NK-92 (cell line): ENCODE results near the gene LIFR.
"Not testable (repeated sequence)": the region's sequence is repeated elsewhere in the genome, so short reads cannot be mapped to it uniquely, and the experiment has no call there.

Experiments
- DNase-seq: peaks from one replicate; lab custom pipeline; 2025; ENCODE audit not compliant: unreplicated experiment; lab: John Stamatoyannopoulos, UW

LIFR gene

GRCh38 chr5:38581597-38581996 is 25.2 kb upstream of the LIFR start:
- DNase-seq = no peak

DNA sequence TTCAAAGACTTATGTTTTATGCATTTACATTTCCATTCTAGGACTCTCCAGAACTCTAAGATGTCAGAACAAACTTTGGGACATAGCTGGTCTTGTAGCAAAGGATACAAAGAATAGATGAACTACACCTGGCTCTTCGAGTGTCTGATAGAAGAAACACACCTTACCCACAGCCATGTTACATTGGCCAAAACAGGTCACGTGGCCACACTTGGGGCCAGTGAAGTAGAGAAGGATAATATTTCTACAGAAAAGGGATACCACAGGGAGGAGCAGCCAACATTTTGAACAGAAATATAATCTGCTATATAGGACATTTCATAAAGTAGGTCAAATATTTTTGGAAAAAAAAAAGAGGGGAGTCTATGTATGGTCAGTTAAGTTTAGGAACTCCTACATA is 22.7 kb upstream of the LIFR start:
- no peak for DNase-seq

- no peak for DNase-seq
Measured at GRCh38 chr5:38576961-38577684, 20.7 kb upstream of the LIFR start.

DNA sequence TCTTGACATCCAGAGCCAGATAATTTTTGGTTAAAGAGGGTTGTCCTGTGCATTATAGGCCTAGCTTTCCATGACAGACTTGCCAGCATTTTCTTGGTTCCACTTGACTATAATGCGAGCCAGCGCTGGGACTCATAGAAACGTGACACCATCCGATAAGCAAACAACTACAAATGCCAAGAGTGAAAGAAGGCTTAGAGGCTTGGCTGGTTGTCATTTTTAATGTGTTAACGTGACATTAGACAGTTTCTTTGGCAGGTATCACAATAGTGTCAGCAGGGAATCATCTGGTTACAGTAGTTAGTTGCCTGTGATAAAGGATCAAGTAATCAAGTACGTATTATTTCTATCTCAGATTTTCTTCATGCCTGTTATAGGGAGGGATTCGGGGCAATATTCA is 20.0 kb upstream of the LIFR start:
- no peak for DNase-seq

DNA sequence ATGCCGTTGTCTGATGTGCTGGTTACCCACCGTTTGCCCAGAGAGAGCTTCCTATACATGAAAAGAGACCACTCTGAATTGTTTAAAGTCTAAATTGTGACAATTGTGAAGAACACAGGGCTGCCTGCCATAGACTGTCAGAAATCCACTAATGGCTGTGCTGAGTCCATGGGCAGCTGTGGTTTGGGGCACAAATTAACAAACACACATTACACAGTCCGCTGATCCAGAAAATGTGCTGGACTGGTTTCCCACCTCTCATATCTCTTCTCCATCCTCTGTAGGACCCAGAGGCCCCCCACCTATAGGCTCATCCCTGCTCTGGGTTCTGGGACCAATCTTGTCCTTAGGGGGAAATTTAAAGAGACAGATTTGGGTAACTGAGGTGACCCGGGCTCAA is 19.0 kb upstream of the LIFR start:
- no peak for DNase-seq

- no peak for DNase-seq
Measured at GRCh38 chr5:38574009-38574408, 17.6 kb upstream of the LIFR start.

GRCh38 chr5:38573521-38573920 is 17.1 kb upstream of the LIFR start:
- DNase-seq = no peak

DNA sequence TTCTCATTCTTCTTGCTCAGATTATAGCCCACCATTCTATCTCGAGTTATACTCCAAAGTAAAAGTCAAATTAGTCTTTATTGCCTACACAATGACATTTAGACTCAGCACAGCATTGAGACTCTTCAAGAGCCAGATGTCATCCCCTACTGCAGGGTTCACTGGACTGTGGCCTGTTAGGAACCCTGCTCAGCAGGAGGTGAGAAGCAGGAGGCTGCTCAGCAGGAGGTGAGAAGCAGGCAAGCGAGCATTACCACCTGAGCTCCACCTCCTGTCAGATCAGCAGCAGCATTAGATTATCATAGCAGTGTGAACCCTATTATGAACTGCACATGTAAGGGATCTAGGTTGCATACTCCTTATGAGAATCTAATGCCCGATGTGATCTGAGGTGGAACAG is 12.7 kb upstream of the LIFR start:
- DNase-seq = no peak

GRCh38 chr5:38567306-38567705 is 10.9 kb upstream of the LIFR start:
- DNase-seq = not testable (repeated sequence)

- DNase-seq = no peak
Measured at GRCh38 chr5:38563624-38564023, 7.2 kb upstream of the LIFR start.

GRCh38 chr5:38562444-38563210 is 6.2 kb upstream of the LIFR start:
- DNase-seq = no peak

GRCh38 chr5:38559428-38559827 is 3.0 kb upstream of the LIFR start:
- DNase-seq = no peak

DNA sequence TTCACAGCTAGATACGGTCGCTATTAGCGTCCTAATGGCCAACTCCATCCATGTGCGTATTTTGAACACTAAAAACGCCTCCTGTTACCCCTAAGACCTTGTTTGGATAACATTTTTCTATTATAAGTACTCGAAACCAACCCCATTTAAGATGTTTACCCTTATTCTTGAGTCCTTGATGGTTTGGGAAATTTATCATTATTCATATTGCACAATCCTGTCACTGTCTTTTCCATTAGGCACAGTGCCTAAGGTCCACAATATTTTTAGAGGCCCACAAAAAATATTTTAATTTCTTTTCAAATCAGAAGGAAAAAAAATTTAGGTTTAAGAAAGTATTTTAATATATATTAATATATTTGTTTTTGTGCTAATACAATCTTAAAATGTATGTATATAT is 1.3 kb upstream of the LIFR start:
- no peak for DNase-seq

- DNase-seq = no peak
Measured at GRCh38 chr5:38557308-38557710, 863 bp upstream of the LIFR start.

GRCh38 chr5:38556088-38556598 is 303 bp downstream of the LIFR start:
- DNase-seq = no peak

GRCh38 chr5:38555354-38556087 is 925 bp downstream of the LIFR start:
- DNase-seq = no peak

- no peak for DNase-seq
Measured at GRCh38 chr5:38554861-38555260, 1.6 kb downstream of the LIFR start.

DNA sequence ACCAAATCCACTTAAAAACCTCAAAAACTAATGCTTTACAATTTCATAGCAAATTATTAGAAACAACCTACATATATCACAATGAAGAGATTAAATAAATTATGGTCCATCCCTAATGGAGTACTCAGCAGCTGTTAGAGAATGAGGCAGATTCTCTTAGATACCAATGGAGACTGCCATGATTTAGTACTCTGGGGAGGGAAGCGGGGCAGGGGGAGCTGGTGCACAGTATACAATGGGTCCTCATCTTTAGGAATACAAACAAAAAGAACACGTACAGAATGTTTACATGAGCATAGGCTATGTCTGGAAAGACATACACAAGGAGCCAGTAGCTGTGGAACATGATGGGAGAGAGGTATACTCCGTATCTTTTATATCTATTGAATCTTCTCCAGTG is 2.0 kb downstream of the LIFR start:
- no peak for DNase-seq

GRCh38 chr5:38553001-38553521 is 3.4 kb downstream of the LIFR start:
- DNase-seq = no peak

GRCh38 chr5:38551030-38552017 is 5.1 kb downstream of the LIFR start:
- DNase-seq = no peak
